Cardiac fibroblast (primary cell): ENCODE data around the gene OR6B1.

Experiments
- DNase-seq, 2 donors: peaks; one replicate each; pipeline versions ENCODE4 v3.0.0 to v3.0.0-alpha.2; 2010; ENCODE audit warnings: low read depth in 2 of 2
- H3K4me3 ChIP-seq, 2 donors: replicated peaks in 1 of 2; 1 replicate in 1 of 2; 2 replicates in 1 of 2; pipeline ENCODE4 v1.5.1; 2011; ENCODE audit warnings: low read depth in 2 of 2, low read length in 2 of 2, mild to moderate bottlenecking in 2 of 2, moderate library complexity in 1 of 2
- TF ChIP-seq, protein P1 (sequence below): IDR thresholded peaks from one replicate; pipeline ENCODE4 v1.5.1; 2011; ENCODE audit warnings: low read depth, mild to moderate bottlenecking, low read length, inconsistent platforms

OR6B1 gene

DNA sequence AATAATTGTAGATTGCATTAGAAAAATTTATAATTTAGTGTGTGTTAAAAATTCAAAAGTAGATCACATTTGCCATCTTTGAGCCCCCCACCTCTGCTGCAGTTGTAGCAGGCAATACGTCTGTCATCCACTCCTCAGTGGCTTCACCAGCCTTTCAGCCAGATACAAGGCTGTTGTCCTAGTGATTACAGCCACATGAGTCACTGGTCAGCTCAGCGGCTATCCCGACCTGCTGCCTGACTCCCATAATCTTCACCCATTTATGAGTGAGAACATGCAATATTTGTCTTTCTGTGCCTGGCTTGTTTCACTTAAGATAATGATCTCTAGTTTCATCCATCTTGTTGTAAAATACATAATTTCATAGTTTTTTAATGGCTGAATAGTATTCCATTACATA, 57.8 kb downstream of the OR6B1 start:
- DNase-seq, result peak; percentile 26 to 65

More for the DNA sequence above, 57.8 kb downstream of the OR6B1 start:
- H3K4me3 ChIP-seq, result no peak overlapping the region
- TF ChIP-seq, protein P1, sequence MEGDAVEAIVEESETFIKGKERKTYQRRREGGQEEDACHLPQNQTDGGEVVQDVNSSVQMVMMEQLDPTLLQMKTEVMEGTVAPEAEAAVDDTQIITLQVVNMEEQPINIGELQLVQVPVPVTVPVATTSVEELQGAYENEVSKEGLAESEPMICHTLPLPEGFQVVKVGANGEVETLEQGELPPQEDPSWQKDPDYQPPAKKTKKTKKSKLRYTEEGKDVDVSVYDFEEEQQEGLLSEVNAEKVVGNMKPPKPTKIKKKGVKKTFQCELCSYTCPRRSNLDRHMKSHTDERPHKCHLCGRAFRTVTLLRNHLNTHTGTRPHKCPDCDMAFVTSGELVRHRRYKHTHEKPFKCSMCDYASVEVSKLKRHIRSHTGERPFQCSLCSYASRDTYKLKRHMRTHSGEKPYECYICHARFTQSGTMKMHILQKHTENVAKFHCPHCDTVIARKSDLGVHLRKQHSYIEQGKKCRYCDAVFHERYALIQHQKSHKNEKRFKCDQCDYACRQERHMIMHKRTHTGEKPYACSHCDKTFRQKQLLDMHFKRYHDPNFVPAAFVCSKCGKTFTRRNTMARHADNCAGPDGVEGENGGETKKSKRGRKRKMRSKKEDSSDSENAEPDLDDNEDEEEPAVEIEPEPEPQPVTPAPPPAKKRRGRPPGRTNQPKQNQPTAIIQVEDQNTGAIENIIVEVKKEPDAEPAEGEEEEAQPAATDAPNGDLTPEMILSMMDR, result no peak
